Endothelial cell (in vitro differentiated cells): ENCODE data around the gene DNAJC16. TPM values are rescaled to one million over a fixed set of nuclear protein-coding genes. Genes with fewer than 3 reads are reported as not detected.
"Not testable (repeated sequence)": the region's sequence is repeated elsewhere in the genome, so short reads cannot be mapped to it uniquely, and the experiment has no call there.

Experiments used
- DNase-seq: peaks from one replicate; pipeline ENCODE4 v3.0.0; 2021; ENCODE audit warnings: low spot score
- H3K27ac Mint-ChIP-seq: one replicate; pipeline ENCODE4 v1.8.0; 2021; ENCODE audit warnings: mixed read lengths, inconsistent platforms; ENCODE audit not compliant: unreplicated experiment
- H3K27me3 Mint-ChIP-seq: one replicate; pipeline ENCODE4 v1.8.0; 2021; ENCODE audit warnings: mild to moderate bottlenecking, moderate library complexity, mixed read lengths, inconsistent platforms; ENCODE audit not compliant: unreplicated experiment
- H3K36me3 Mint-ChIP-seq: one replicate; pipeline ENCODE4 v1.8.0; 2021; ENCODE audit warnings: mild to moderate bottlenecking, low read depth, mixed read lengths, inconsistent platforms; ENCODE audit not compliant: unreplicated experiment
- H3K4me1 Mint-ChIP-seq: one replicate; pipeline ENCODE4 v1.8.0; 2021; ENCODE audit warnings: mild to moderate bottlenecking, mixed read lengths, inconsistent platforms; ENCODE audit not compliant: unreplicated experiment
- H3K4me3 Mint-ChIP-seq: one replicate; pipeline ENCODE4 v1.8.0; 2021; ENCODE audit warnings: mild to moderate bottlenecking, mixed read lengths, inconsistent platforms; ENCODE audit not compliant: unreplicated experiment
- H3K9me3 Mint-ChIP-seq: one replicate; pipeline ENCODE4 v1.8.0; 2021; ENCODE audit warnings: mixed read lengths, inconsistent platforms; ENCODE audit not compliant: unreplicated experiment
- total RNA-seq: library from RNA; stranded (reverse); fragmentation: NEBNext Ultra II Directional; extraction: Animal tissue kit (Norgen Biotek cat#: 25700); gene quantifications from one replicate; pipeline ENCODE4 v1.2.1, GENCODE V29; 2021; ENCODE audit not compliant: unreplicated experiment
- TF ChIP-seq, protein P1 (sequence below): fragments of 200-600 bp; sonication (generic); IDR thresholded peaks from one replicate; pipeline ENCODE4 v1.5.0; 2021; ENCODE audit warnings: antibody characterized with exemption; ENCODE audit not compliant: unreplicated experiment

Gene DNAJC16
- total RNA-seq, 1 donor from 2014 or later, result 19.9 TPM

DNA sequence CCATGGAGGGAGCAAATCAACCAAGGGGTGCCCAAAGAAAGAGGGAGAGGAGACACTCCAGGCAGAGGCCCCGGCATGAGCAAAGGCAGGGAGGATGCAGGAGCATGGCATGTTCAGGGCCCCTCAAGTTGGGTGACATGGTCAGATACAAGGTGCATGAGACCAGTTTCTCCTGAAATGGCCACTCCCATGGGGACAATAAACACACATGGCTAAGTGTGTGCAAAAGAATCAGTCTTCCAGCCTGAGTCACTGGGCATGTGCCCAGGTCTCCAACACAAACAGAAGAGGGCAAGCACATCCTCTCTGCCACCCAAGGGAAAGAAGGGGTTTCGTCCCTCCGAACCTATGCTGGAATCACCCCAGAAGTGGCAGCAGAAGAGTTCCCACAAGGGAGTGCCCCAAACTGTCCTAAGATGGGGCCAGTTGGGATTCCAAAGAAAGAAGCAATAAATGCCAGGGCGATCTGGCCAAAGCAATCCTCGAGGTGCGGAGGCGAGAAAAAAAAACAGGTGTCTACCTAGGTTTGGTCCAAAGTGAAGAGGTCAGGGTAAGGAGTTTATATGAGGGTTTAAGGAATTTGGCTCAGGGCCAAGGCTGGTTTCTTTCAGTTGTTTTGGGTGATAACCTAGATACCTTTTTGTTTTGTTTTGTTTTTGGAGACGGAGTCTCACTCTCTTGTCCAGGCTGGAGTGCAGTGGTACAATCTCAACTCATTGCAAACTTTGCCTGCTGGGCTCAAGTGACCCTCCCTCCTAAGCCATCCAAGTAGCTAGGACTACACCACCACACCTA, 15.8 kb upstream of the DNAJC16 start:
- Mint-ChIP-seq H3K9me3 (no peaks in the 10 kb centered on the region), H3K4me1 (peaks cover 9% of the 10 kb centered on the region), H3K4me3 (no peak overlapping the region), H3K27ac (no peak overlapping the region), H3K27me3 (peaks cover 3% of the 10 kb centered on the region), H3K36me3 (peaks cover 7% of the 10 kb centered on the region)
- no peak for DNase-seq
- TF ChIP-seq, protein P1, sequence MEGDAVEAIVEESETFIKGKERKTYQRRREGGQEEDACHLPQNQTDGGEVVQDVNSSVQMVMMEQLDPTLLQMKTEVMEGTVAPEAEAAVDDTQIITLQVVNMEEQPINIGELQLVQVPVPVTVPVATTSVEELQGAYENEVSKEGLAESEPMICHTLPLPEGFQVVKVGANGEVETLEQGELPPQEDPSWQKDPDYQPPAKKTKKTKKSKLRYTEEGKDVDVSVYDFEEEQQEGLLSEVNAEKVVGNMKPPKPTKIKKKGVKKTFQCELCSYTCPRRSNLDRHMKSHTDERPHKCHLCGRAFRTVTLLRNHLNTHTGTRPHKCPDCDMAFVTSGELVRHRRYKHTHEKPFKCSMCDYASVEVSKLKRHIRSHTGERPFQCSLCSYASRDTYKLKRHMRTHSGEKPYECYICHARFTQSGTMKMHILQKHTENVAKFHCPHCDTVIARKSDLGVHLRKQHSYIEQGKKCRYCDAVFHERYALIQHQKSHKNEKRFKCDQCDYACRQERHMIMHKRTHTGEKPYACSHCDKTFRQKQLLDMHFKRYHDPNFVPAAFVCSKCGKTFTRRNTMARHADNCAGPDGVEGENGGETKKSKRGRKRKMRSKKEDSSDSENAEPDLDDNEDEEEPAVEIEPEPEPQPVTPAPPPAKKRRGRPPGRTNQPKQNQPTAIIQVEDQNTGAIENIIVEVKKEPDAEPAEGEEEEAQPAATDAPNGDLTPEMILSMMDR, result no peak

DNA sequence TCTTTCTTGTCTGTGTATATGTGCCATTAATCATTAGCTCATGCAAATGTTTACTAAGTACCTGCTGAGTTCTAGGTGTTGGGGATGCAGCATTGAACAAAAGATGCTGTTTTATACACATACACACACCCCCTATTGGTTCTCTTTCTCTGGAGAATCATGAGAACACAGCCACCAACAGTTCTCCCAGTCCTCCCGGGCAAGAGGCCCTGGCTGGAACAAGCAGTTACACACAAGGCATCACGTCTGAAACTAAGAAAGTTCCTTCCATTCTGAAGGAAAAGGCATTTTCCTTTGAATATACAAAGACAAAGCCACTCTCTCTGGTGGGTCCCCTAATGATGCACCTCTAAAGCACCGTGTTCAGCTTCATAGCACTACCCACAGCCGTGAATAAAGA, 13.5 kb upstream of the DNAJC16 start:
- peaks cover 3% of the 10 kb centered on the region for H3K27me3 Mint-ChIP-seq
- H3K4me3 Mint-ChIP-seq, result no peak overlapping the region
- no peaks in the 10 kb centered on the region for H3K9me3 Mint-ChIP-seq
- H3K27ac Mint-ChIP-seq, result peak overlapping the region; percentile 16
- H3K36me3 Mint-ChIP-seq, result peaks cover 16% of the 10 kb centered on the region
- DNase-seq, result no peak
- peaks cover 12% of the 10 kb centered on the region for H3K4me1 Mint-ChIP-seq
- TF ChIP-seq, protein P1, result no peak

DNA sequence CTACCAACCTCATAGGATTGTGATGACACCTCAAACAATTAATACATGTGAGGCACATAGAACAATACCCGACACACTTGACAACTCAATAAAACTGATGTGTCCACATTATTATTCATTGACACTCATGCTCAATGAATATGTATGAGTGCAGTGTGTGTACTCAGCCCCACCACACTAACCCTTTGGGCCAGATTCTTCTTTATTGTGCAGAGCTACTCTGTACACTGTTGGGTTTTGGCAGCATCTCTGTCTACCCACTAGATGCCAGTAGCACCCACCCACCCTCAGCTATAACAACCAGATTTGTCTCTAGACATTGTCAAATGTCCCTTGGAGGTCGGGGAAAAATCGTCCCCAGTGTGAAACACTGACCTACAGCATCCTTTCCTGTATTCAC, 12.7 kb upstream of the DNAJC16 start:
- H3K9me3 Mint-ChIP-seq, result no peaks in the 10 kb centered on the region
- H3K36me3 Mint-ChIP-seq, result peaks cover 16% of the 10 kb centered on the region
- H3K4me3 Mint-ChIP-seq, result no peak overlapping the region
- DNase-seq, result no peak
- peaks cover 12% of the 10 kb centered on the region for H3K4me1 Mint-ChIP-seq
- TF ChIP-seq, protein P1, result no peak
- H3K27me3 Mint-ChIP-seq, result peaks cover 3% of the 10 kb centered on the region
- no peak overlapping the region for H3K27ac Mint-ChIP-seq

DNA sequence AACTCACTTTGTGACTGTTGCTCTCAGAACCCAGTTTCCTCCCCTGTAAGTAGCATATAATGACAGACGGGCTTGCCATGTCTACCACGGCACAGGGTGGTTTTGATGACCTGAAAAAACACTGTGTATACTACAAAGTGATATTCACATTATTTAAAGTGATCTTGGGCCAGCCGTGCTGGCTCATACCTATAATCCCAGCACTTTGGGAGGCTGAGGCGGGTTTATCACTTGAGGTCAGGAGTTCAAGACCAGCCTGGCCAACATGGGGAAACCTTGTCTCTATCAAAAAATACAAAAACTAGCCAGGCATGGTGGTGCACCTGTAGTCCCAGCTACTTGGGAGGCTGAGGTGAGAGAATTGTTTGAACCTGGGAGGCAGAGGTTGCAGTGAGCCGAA, 12.1 kb upstream of the DNAJC16 start:
- not testable (repeated sequence) for H3K27ac Mint-ChIP-seq, H3K9me3 Mint-ChIP-seq, DNase-seq, H3K4me3 Mint-ChIP-seq, H3K27me3 Mint-ChIP-seq, H3K4me1 Mint-ChIP-seq
- H3K36me3 Mint-ChIP-seq, result peaks cover 19% of the 10 kb centered on the region

DNA sequence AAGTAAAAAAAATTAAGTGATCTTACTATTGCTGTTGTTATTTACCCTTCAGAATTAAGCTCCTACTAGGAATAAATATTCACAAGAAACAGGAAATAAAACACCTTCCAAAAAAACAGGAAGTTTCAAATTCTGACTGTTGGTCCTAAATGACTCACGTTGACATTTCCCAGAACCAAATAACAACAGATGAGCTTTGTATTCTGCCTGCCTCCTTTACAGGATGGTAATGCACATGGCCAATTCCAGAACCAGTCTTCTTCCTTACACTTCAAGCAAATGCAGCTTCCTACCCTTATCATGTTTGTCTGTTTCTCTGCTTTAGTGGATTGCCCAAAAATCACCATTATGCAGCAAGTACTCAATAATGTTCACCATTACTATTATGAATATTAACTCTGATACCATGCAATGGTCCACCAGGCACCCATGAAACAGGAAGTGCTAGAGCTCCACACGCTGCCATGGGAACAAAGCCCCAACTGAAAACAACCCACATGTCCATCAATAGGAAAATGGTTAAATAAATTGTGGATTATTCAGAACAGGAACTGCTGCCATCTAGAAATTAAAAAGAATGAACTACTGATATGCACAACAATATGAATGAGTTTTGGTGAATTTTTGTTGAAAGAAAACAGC, 11.5 kb upstream of the DNAJC16 start:
- no peak overlapping the region for H3K4me3 Mint-ChIP-seq
- H3K27ac Mint-ChIP-seq, result peak overlapping the region; percentile 87

More for the DNA sequence above, 11.5 kb upstream of the DNAJC16 start:
- Mint-ChIP-seq H3K27me3 (peaks cover 3% of the 10 kb centered on the region), H3K4me1 (peaks cover 10% of the 10 kb centered on the region), H3K36me3 (peaks cover 19% of the 10 kb centered on the region), H3K9me3 (no peaks in the 10 kb centered on the region)
- TF ChIP-seq, protein P1, result no peak
- no peak for DNase-seq
